Posterior cingulate gyrus (tissue), 11 donors: Measurements from ENCODE around the gene CEP72.

Experiments
- DNase-seq, 10 donors: peaks; one replicate each; pipeline versions ENCODE4 v3.0.0 to v3.0.0-alpha.2; 2020 to 2021; ENCODE audit warnings: mixed read lengths in 3 of 10
- intact Hi-C: fragments of 100-400 bp; cut with DNase I; formaldehyde crosslinking; loops from one replicate; pipeline ENCODE4 v1.15.1; 2023

CEP72 gene

GRCh38 chr5:610011-610743, 2.0 kb upstream of the CEP72 start:
- peak in 3 of 10 donors; percentile 37 to 72 (median 43) for DNase-seq
- intact Hi-C loops = loop anchor here (5.0 kb wide), 1 partner anchor 138 kb away; no protein-coding TSS in a partner anchor

GRCh38 chr5:610744-611730, 1.1 kb upstream of the CEP72 start:
- intact Hi-C loops = loop anchor here (5.0 kb wide), 1 partner anchor 139 kb away; no protein-coding TSS in a partner anchor
- peak in 2 of 10 donors; percentile 21 to 27 for DNase-seq

- DNase-seq = peak in 2 of 10 donors; percentile 21 to 43
- intact Hi-C loops = loop anchor here (5.0 kb wide), 1 partner anchor 140 kb away; no protein-coding TSS in a partner anchor
Measured at GRCh38 chr5:612498-613424, 621 bp downstream of the CEP72 start.

GRCh38 chr5:616484-617039, 4.4 kb downstream of the CEP72 start:
- intact Hi-C loops = no loop called here
- peak in 3 of 10 donors; percentile 23 to 72 (median 59) for DNase-seq

- intact Hi-C loops = no loop called here
- DNase-seq = peak in 1 of 10 donors; percentile 35
Measured at GRCh38 chr5:617896-618295, 5.8 kb downstream of the CEP72 start.

GRCh38 chr5:618450-618849, 6.3 kb downstream of the CEP72 start:
- intact Hi-C loops = no loop called here
- peak in 1 of 10 donors; percentile 47 for DNase-seq

- DNase-seq = peak in 2 of 10 donors; percentile 35 to 41
- intact Hi-C loops = no loop called here
Measured at GRCh38 chr5:619444-619843, 7.3 kb downstream of the CEP72 start.

- DNase-seq = peak in 2 of 10 donors; percentile 31 to 54
- intact Hi-C loops = no loop called here
Measured at GRCh38 chr5:620152-620551, 8.0 kb downstream of the CEP72 start.

- intact Hi-C loops = no loop called here
- DNase-seq = peak in 3 of 10 donors; percentile 41 to 50 (median 49)
Measured at GRCh38 chr5:620586-621180, 8.5 kb downstream of the CEP72 start.

GRCh38 chr5:621341-621761, 9.2 kb downstream of the CEP72 start:
- intact Hi-C loops = no loop called here
- DNase-seq = peak in 3 of 10 donors; percentile 31 to 61 (median 55)

GRCh38 chr5:622359-622758, 10.2 kb downstream of the CEP72 start:
- peak in 4 of 10 donors; percentile 6 to 64 (median 41) for DNase-seq
- intact Hi-C loops = no loop called here

GRCh38 chr5:622946-623522, 10.9 kb downstream of the CEP72 start:
- peak in 3 of 10 donors; percentile 39 to 56 (median 51) for DNase-seq
- intact Hi-C loops = no loop called here

GRCh38 chr5:623531-623930, 11.4 kb downstream of the CEP72 start:
- intact Hi-C loops = no loop called here
- DNase-seq = peak in 3 of 10 donors; percentile 53 to 67 (median 56)

GRCh38 chr5:624118-624950, 12.2 kb downstream of the CEP72 start:
- intact Hi-C loops = no loop called here
- peak in 3 of 10 donors; percentile 61 to 83 (median 74) for DNase-seq

GRCh38 chr5:624951-625230, 12.8 kb downstream of the CEP72 start:
- intact Hi-C loops = no loop called here
- peak in 3 of 10 donors; percentile 33 to 59 (median 50) for DNase-seq

- intact Hi-C loops = no loop called here
- peak in 3 of 10 donors; percentile 39 to 67 (median 53) for DNase-seq
Measured at GRCh38 chr5:625516-625915, 13.4 kb downstream of the CEP72 start.

GRCh38 chr5:626850-627249, 14.7 kb downstream of the CEP72 start:
- intact Hi-C loops = no loop called here
- DNase-seq = no peak

GRCh38 chr5:627840-628239, 15.7 kb downstream of the CEP72 start:
- intact Hi-C loops = no loop called here
- DNase-seq = peak in 3 of 10 donors; percentile 23 to 58 (median 33)
